ENCODE measurements around the gene ABCC11. TPM values are rescaled to one million over a fixed set of nuclear protein-coding genes. Genes with fewer than 3 reads are reported as not detected.

ABCC11 gene
- 0.83 and 1.9 TPM in 2 replicates for total RNA-seq (2021)
- Bru-seq, nascent RNA: percentile 20 among the genes with signal in this experiment
- BruChase-seq, experiment 1, labeled RNA remaining after a 2-hour chase: percentile 24 among the genes with signal in this experiment
- percentile 15 among the genes with signal in this experiment for BruChase-seq, experiment 2, labeled RNA remaining after a 6-hour chase
- long read RNA-seq: 0 reads

- POLR2A ChIA-PET (ENCODE audit: unreplicated experiment): no interaction called here
These were observed at the start of gene ABCC11 for GRCh38 chr16:48247311-48247710. ABCC11 (minus strand) TSS chr16:48247539; CDS start chr16:48231921, 15,618 bp downstream.

GRCh38 chr16:48295488-48296281, 48.3 kb upstream of the ABCC11 start:
- TF ChIP-seq CTCF (conservative IDR thresholded peaks at IDR 0.05) (no peak), EZH2 (IDR thresholded peaks at IDR 0.05; ENCODE audit: low read depth) (no peak)
- no peak overlapping the region for H2AFZ ChIP-seq
- H3K9me2 ChIP-seq (ENCODE audit: insufficient read depth): no peaks in the 10 kb centered on the region
- peak overlapping the region; percentile 78 for H3K27ac ChIP-seq
- peaks cover 6% of the 10 kb centered on the region for H3K79me2 ChIP-seq (ENCODE audit: low read depth)
- ChIA-PET POLR2A (ENCODE audit: unreplicated experiment) (interaction anchor here (0.6 kb wide), 1 partner anchor 279 kb away, joined by 7 read pairs; no protein-coding TSS in a partner anchor), CTCF (no interaction called here)
- peak in 1 of 2 experiments; percentile 87 for DNase-seq
- H3K4me3 ChIP-seq: peak overlapping the region; percentile 8; the same call in 1 of the 2 replicates
- H3K4me1 ChIP-seq (replicated peaks; ENCODE audit: insufficient read depth): peaks cover 50% of the 10 kb centered on the region
- no peaks in the 10 kb centered on the region for H4K20me1 ChIP-seq (ENCODE audit: insufficient read depth)
- H3K4me2 ChIP-seq: peak overlapping the region; percentile 67
- intact Hi-C loops (cut with micrococcal nuclease; ENCODE audit: unreplicated experiment): loop anchor here (5.0 kb wide), 1 partner anchor 327 kb away; no protein-coding TSS in a partner anchor
- peaks cover 19% of the 10 kb centered on the region for H3F3A ChIP-seq (ENCODE audit: insufficient read depth, low read depth)
- H3K36me3 ChIP-seq (ENCODE audit: low read depth): peaks cover 25% of the 10 kb centered on the region
- H3K9me3 ChIP-seq (ENCODE audit: insufficient read depth, low read depth): no peaks in the 10 kb centered on the region
- H3K27me3 ChIP-seq (ENCODE audit: insufficient read depth, low read depth): no peaks in the 10 kb centered on the region
- BruUV-seq (replicated peaks): no TSS peak

More at GRCh38 chr16:48247311-48247710, at the start of gene ABCC11:
- Histone ChIP-seq H3K4me2 (peak within 1 kb of the TSS; percentile 100), H4K20me1 (ENCODE audit: insufficient read depth) (peaks cover 11% of the 10 kb centered on the region), H3K79me2 (ENCODE audit: low read depth) (peaks cover 79% of the 10 kb centered on the region), H3F3A (ENCODE audit: insufficient read depth, low read depth) (peaks cover 6% of the 10 kb centered on the region), H2AFZ (no peak within 1 kb of the TSS), H3K9me2 (ENCODE audit: insufficient read depth) (no peaks in the 10 kb centered on the region), H3K36me3 (ENCODE audit: low read depth) (peaks cover 6% of the 10 kb centered on the region; the same call in 1 of the 2 replicates), H3K4me3 (peak within 1 kb of the TSS; percentile 74; the same call in 1 of the 2 replicates), H3K27ac (no peak within 1 kb of the TSS), H3K4me1 (replicated peaks; ENCODE audit: insufficient read depth) (peaks cover 27% of the 10 kb centered on the region), H3K27me3 (ENCODE audit: insufficient read depth, low read depth) (no peaks in the 10 kb centered on the region), H3K9me3 (ENCODE audit: insufficient read depth, low read depth) (no peaks in the 10 kb centered on the region)
- CTCF ChIA-PET: no interaction called here
- TF ChIP-seq CTCF (conservative IDR thresholded peaks at IDR 0.05) (no peak), EZH2 (IDR thresholded peaks at IDR 0.05; ENCODE audit: low read depth) (no peak)
- intact Hi-C loops (cut with micrococcal nuclease; ENCODE audit: unreplicated experiment): loop anchor here (10.0 kb wide), 2 partner anchors 377 to 1273 kb away; partner anchors contain the start of gene DNAJA2
- no peak for DNase-seq
- BruUV-seq (replicated peaks): no TSS peak

GRCh38 chr16:48294724-48295123, 47.4 kb upstream of the ABCC11 start:
- intact Hi-C loops (cut with micrococcal nuclease; ENCODE audit: unreplicated experiment): loop anchor here (5.0 kb wide), 1 partner anchor 328 kb away; no protein-coding TSS in a partner anchor

More at GRCh38 chr16:48294724-48295123, 47.4 kb upstream of the ABCC11 start:
- TF ChIP-seq CTCF (conservative IDR thresholded peaks at IDR 0.05) (no peak), EZH2 (IDR thresholded peaks at IDR 0.05; ENCODE audit: low read depth) (no peak)
- no peaks in the 10 kb centered on the region for H3K9me3 ChIP-seq (ENCODE audit: insufficient read depth, low read depth)
- no peaks in the 10 kb centered on the region for H4K20me1 ChIP-seq (ENCODE audit: insufficient read depth)
- H3K36me3 ChIP-seq (ENCODE audit: low read depth): peaks cover 19% of the 10 kb centered on the region
- H3K4me2 ChIP-seq: peak overlapping the region; percentile 67
- H3F3A ChIP-seq (ENCODE audit: insufficient read depth, low read depth): peaks cover 19% of the 10 kb centered on the region
- H3K4me3 ChIP-seq: peak overlapping the region; percentile 8; the same call in 1 of the 2 replicates
- no TSS peak for BruUV-seq (replicated peaks)
- CTCF ChIA-PET: no interaction called here
- H3K4me1 ChIP-seq (replicated peaks; ENCODE audit: insufficient read depth): peaks cover 40% of the 10 kb centered on the region
- DNase-seq: no peak
- H3K79me2 ChIP-seq (ENCODE audit: low read depth): peaks cover 6% of the 10 kb centered on the region
- POLR2A ChIA-PET (ENCODE audit: unreplicated experiment): interaction anchor here (0.7 kb wide), 2 partner anchors 105 to 1019 kb away, joined by 5 to 7 read pairs; no protein-coding TSS in a partner anchor
- H2AFZ ChIP-seq: no peak overlapping the region
- H3K9me2 ChIP-seq (ENCODE audit: insufficient read depth): no peaks in the 10 kb centered on the region
- peak overlapping the region; percentile 78 for H3K27ac ChIP-seq
- no peaks in the 10 kb centered on the region for H3K27me3 ChIP-seq (ENCODE audit: insufficient read depth, low read depth)
